HG02840 (cell line): ENCODE results near the gene ENDOG.
"Not testable (repeated sequence)": the region's sequence is repeated elsewhere in the genome, so short reads cannot be mapped to it uniquely, and the experiment has no call there.

Source experiments
- ATAC-seq: cut with Tn5 transposase; IDR thresholded peaks from one replicate; pipeline ENCODE4 v1.9.1; 2021; ENCODE audit warnings: mild to moderate bottlenecking, moderate library complexity, moderate number of reproducible peaks; ENCODE audit not compliant: unreplicated experiment, low FRiP score

Gene ENDOG

GRCh38 chr9:128818099-128818838, at the start of gene ENDOG:
ENDOG (plus strand) TSS chr9:128818500; CDS start chr9:128818685, 185 bp downstream.
- peak; percentile 79 for ATAC-seq

GRCh38 chr9:128768606-128769005, 49.7 kb upstream of the ENDOG start:
- no peak for ATAC-seq

GRCh38 chr9:128770286-128771030, 47.8 kb upstream of the ENDOG start:
- no peak for ATAC-seq

- ATAC-seq: peak; percentile 32
Observed at GRCh38 chr9:128771094-128771721, 47.1 kb upstream of the ENDOG start.

- ATAC-seq: peak; percentile 91
Observed at GRCh38 chr9:128771745-128772519, 46.4 kb upstream of the ENDOG start, which contains the start of gene ZER1. ZER1 (minus strand) TSS chr9:128771927; CDS start chr9:128755565, 16,362 bp downstream.

GRCh38 chr9:128773049-128773448, 45.3 kb upstream of the ENDOG start:
- no peak for ATAC-seq

GRCh38 chr9:128774804-128775203, 43.5 kb upstream of the ENDOG start:
- ATAC-seq: no peak

GRCh38 chr9:128780093-128780492, 38.2 kb upstream of the ENDOG start:
- ATAC-seq: not testable (repeated sequence)

- no peak for ATAC-seq
Observed at GRCh38 chr9:128781187-128782070, 36.9 kb upstream of the ENDOG start.

- ATAC-seq: no peak
Observed at GRCh38 chr9:128782669-128783068, 35.6 kb upstream of the ENDOG start.

- no peak for ATAC-seq
Observed at GRCh38 chr9:128785427-128785826, 32.9 kb upstream of the ENDOG start.

- peak; percentile 85 for ATAC-seq
Observed at GRCh38 chr9:128786681-128787601, 31.4 kb upstream of the ENDOG start, which contains the start of gene TBC1D13. TBC1D13 (plus strand) TSS chr9:128787253; CDS start chr9:128787354, 101 bp downstream.

- ATAC-seq: no peak
Observed at GRCh38 chr9:128787659-128788058, 30.6 kb upstream of the ENDOG start.

- ATAC-seq: no peak
Observed at GRCh38 chr9:128788445-128788844, 29.9 kb upstream of the ENDOG start.

- no peak for ATAC-seq
Observed at GRCh38 chr9:128790536-128790935, 27.8 kb upstream of the ENDOG start.

GRCh38 chr9:128792134-128792533, 26.2 kb upstream of the ENDOG start:
- no peak for ATAC-seq

GRCh38 chr9:128792978-128793686, 25.2 kb upstream of the ENDOG start:
- no peak for ATAC-seq

GRCh38 chr9:128794961-128795360, 23.3 kb upstream of the ENDOG start:
- ATAC-seq: not testable (repeated sequence)
